ENCODE measurements around the gene EPB41L3. TPM values are rescaled to one million over a fixed set of nuclear protein-coding genes. Genes with fewer than 3 reads are reported as not detected.

Gene EPB41L3
- total RNA-seq, 4 donors from 2014 or later = 63.4 to 146 (median 81.5) TPM

DNA sequence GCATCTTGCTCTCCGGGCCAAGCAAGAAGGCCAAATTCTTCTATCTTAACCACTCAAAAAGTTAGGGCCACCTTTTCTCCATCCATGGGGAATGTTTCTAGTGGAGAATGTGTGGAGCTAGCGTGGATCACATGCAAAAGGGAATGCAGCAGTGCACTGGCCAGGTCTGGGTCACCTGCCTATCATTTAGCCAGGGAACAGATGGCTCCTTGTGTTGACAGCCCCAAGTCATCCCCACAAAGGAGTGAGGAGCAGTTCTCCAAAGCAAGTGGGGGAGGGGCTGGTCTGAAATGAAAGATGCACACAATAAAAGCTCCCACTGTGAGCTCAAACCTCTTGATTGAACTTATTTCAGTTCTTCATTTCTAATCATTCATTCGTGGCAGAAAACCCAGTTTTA, 19.1 kb downstream of the EPB41L3 start:
- no peak for DNase-seq (ENCODE audit: low spot score in 2 of 2)
- Histone ChIP-seq H3K27me3 (no peaks in the 10 kb centered on the region), H3K4me1 (peaks cover 0 to 30% (median 3%) of the 10 kb centered on the region in 4 donors), H3K4me3 (no peak overlapping the region), H3K36me3 (no peaks in the 10 kb centered on the region), H3K27ac (no peak overlapping the region), H3K9me3 (no peaks in the 10 kb centered on the region)
- TF ChIP-seq, protein P1, sequence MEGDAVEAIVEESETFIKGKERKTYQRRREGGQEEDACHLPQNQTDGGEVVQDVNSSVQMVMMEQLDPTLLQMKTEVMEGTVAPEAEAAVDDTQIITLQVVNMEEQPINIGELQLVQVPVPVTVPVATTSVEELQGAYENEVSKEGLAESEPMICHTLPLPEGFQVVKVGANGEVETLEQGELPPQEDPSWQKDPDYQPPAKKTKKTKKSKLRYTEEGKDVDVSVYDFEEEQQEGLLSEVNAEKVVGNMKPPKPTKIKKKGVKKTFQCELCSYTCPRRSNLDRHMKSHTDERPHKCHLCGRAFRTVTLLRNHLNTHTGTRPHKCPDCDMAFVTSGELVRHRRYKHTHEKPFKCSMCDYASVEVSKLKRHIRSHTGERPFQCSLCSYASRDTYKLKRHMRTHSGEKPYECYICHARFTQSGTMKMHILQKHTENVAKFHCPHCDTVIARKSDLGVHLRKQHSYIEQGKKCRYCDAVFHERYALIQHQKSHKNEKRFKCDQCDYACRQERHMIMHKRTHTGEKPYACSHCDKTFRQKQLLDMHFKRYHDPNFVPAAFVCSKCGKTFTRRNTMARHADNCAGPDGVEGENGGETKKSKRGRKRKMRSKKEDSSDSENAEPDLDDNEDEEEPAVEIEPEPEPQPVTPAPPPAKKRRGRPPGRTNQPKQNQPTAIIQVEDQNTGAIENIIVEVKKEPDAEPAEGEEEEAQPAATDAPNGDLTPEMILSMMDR (IDR thresholded peaks at IDR 0.05) = no peak
- 84 to 94% methylated on average over 3 of the region's 3 CpGs for WGBS, 2 donors

DNA sequence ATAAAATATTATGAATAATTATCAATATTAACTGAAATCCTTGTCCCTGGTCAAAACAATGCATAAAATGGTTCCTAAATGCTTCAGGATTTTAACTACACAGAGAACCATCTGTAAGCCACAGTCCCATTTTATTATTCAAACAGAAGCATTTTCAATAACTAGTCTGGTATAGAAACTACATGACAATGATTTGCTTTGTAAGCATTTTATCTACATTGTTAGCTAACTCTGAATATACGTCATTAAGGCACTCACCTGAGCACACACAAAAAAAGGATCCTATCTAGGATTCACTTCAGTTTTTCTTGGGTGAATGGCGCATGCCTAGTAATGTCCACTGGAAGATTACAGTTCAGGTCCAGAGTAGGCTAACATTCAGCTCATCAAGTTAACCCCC, 22.8 kb downstream of the EPB41L3 start:
- H3K4me3 ChIP-seq = no peak overlapping the region
- TF ChIP-seq POLR2A (IDR thresholded peaks at IDR 0.05) = no peak
- TF ChIP-seq, protein P1 (IDR thresholded peaks at IDR 0.05) = no peak
- no peak for TF ChIP-seq EP300 (IDR thresholded peaks at IDR 0.05)
- H3K4me1 ChIP-seq = peaks cover 0 to 33% (median 3%) of the 10 kb centered on the region in 4 donors
- H3K27ac ChIP-seq = no peak overlapping the region
- H3K9me3 ChIP-seq = no peaks in the 10 kb centered on the region
- H3K27me3 ChIP-seq = no peaks in the 10 kb centered on the region
- no peaks in the 10 kb centered on the region for H3K36me3 ChIP-seq
- no peak for DNase-seq (ENCODE audit: low spot score in 2 of 2)
- 70 to 88% methylated on average over 2 of the region's 2 CpGs for WGBS, 2 donors

DNA sequence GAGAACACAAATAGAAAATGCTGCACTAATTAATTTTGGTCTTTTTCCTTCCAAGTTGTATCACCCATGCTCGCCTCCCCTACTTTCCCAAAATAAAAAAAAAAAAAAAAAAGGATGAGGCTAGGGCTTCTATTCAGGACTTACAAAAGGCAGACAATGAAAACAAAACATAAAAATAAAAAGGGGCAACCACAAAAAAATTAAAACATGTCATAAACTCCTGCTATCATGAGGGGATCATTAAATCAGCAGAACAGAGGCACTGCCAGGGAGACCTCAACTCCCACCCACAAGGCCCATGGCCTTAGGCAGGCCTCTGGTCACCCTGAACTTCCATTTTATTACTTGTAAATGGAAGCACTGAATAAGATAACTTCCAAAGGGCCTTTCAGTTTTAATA, 23.3 kb downstream of the EPB41L3 start:
- H3K27ac ChIP-seq = no peak overlapping the region

DNA sequence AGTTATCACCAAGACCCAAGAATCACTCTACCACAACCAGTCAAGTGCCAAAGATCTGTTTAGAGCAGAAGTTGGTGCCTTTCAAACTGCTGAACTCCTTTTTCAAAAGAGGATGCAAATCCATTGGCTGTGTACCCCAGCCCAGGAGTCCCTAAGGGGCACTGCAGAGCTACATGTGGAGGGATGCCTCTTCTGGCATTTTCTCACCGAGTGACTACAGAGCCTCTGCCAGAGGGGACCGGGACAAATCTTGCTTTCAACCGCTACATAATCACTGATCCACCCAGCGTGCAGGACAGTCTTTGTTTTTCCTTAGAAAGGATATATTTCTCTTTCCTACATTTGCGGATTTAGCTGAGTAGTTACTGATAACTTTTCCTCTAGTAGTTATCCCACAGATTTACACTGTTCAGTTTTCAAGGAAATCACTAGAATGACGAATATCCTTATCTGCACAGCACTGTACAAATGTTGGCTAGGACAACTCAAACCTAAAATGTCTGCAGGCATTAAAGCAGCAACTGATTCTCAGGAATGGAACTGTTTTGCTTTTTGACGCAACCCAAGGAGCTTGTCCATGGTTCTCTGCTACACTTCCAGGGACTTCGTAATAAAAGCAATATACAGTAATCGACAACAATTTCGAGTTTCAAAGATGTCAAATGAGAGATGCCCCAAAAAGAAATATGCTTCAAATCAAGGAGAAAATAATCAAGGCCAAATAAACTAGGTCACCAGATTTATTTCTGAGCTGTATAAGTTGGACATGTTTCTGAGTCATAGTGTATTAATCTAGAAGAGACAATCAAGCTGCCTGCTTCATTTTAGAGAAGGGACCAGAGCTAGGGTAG, 24.1 kb downstream of the EPB41L3 start:
- TF ChIP-seq POLR2A (IDR thresholded peaks at IDR 0.05) = no peak
- TF ChIP-seq EP300 (IDR thresholded peaks at IDR 0.05) = no peak
- TF ChIP-seq, protein P1 (IDR thresholded peaks at IDR 0.05) = no peak
- H3K36me3 ChIP-seq = no peaks in the 10 kb centered on the region
- no peaks in the 10 kb centered on the region for H3K9me3 ChIP-seq
- H3K27me3 ChIP-seq = no peaks in the 10 kb centered on the region
- H3K27ac ChIP-seq = peak overlapping the region in 2 of 4 donors; percentile 2 to 65
- peaks cover 0 to 47% (median 3%) of the 10 kb centered on the region in 4 donors for H3K4me1 ChIP-seq
- no peak for DNase-seq (ENCODE audit: low spot score in 2 of 2)
- H3K4me3 ChIP-seq = no peak overlapping the region
- 70 to 71% methylated on average over 10 of the region's 10 CpGs for WGBS, 2 donors

More for the DNA sequence above, 23.3 kb downstream of the EPB41L3 start:
- DNase-seq (ENCODE audit: low spot score in 2 of 2) = no peak
- Histone ChIP-seq H3K4me3 (no peak overlapping the region), H3K27me3 (no peaks in the 10 kb centered on the region), H3K36me3 (no peaks in the 10 kb centered on the region), H3K9me3 (no peaks in the 10 kb centered on the region), H3K4me1 (peaks cover 0 to 39% (median 3%) of the 10 kb centered on the region in 4 donors)
- TF ChIP-seq, protein P1 (IDR thresholded peaks at IDR 0.05) = no peak
- 82 to 85% methylated on average over 1 of the region's 1 CpG for WGBS, 2 donors

DNA sequence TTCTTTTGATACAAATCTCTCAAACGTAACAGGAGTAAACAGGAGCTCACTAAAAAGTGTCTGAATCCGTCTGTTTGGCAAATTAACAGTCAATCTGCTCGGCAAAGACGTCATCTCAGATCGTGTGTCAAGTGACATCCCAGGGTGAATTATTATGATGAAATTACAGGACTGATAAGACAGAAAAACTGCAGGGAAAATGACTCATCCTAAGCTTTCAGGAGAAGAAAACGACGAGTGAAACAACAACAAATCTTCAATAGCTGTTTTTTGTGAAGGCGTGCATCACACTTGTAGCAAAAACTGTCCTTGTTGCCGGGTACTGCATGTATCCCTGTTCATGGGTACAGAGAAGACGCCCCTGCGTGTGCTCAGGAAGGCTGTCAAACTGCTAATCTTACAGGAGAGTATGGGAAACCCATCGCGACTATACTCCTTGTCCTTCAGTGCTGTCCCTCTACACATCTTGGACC, 24.9 kb downstream of the EPB41L3 start:
- Histone ChIP-seq H3K27me3 (no peaks in the 10 kb centered on the region), H3K4me3 (no peak overlapping the region), H3K27ac (peak overlapping the region in 2 of 4 donors; percentile 2 to 65), H3K9me3 (no peaks in the 10 kb centered on the region), H3K36me3 (no peaks in the 10 kb centered on the region), H3K4me1 (peaks cover 0 to 50% (median 3%) of the 10 kb centered on the region in 4 donors)
- TF ChIP-seq, protein P1 (IDR thresholded peaks at IDR 0.05) = no peak
- TF ChIP-seq EP300 (IDR thresholded peaks at IDR 0.05) = peak in 1 of 2 donors; percentile 35
- WGBS, 2 donors = 65 to 68% methylated on average over 13 of the region's 13 CpGs
- peak in 1 of 2 donors; percentile 41 for DNase-seq (ENCODE audit: low spot score in 2 of 2)
